Measurements from ENCODE around the gene ACTC1.

DNA sequence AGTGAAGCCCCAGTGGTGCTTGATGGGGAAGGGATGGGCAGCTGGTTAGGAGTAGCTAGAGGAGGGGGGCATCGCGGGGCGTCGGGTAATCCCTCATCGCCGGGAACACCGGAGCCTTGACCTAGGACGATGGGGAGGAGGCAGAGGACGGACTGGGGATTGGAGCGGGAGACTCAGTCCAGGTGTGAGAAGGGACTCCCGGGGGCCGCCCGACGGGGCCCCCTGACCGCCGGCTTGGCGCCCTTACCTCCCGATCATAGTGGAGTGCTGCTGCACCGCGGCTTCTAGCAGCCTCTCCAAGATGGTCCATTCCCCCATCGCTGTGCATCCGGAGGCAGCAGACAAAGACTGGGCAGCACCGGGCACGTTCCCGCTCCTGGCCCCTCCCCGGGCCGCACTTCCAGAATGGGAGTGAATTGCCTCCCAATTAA is 41.2 kb downstream of the ACTC1 start:
- TF ChIP-seq, protein P1, sequence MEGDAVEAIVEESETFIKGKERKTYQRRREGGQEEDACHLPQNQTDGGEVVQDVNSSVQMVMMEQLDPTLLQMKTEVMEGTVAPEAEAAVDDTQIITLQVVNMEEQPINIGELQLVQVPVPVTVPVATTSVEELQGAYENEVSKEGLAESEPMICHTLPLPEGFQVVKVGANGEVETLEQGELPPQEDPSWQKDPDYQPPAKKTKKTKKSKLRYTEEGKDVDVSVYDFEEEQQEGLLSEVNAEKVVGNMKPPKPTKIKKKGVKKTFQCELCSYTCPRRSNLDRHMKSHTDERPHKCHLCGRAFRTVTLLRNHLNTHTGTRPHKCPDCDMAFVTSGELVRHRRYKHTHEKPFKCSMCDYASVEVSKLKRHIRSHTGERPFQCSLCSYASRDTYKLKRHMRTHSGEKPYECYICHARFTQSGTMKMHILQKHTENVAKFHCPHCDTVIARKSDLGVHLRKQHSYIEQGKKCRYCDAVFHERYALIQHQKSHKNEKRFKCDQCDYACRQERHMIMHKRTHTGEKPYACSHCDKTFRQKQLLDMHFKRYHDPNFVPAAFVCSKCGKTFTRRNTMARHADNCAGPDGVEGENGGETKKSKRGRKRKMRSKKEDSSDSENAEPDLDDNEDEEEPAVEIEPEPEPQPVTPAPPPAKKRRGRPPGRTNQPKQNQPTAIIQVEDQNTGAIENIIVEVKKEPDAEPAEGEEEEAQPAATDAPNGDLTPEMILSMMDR (IDR thresholded peaks at IDR 0.05; ENCODE audit: extremely low read depth in 1 of 2, insufficient read depth in 1 of 2, low read depth in 1 of 2, low read length in 2 of 2) = no peak
- TF ChIP-seq POLR2A (IDR thresholded peaks at IDR 0.05; ENCODE audit: low read depth, low read length) (no peak), POLR2AphosphoS5 (IDR thresholded peaks at IDR 0.05; ENCODE audit: insufficient read depth, low read depth, low read length) (no peak), EZH2 (IDR thresholded peaks at IDR 0.05; ENCODE audit: borderline replicate concordance, low read depth, low read length, severe bottlenecking) (no peak), JUN (IDR thresholded peaks at IDR 0.05; ENCODE audit: borderline replicate concordance, insufficient read depth, insufficient read length, low read depth) (no peak), FOS (IDR thresholded peaks at IDR 0.05; ENCODE audit: borderline replicate concordance, insufficient read depth, low read length) (no peak), MYC (IDR thresholded peaks at IDR 0.05; ENCODE audit: low read depth, low read length) (no peak), GATA2 (IDR thresholded peaks at IDR 0.05; ENCODE audit: insufficient read depth, insufficient read length, low read depth, low read length) (no peak)
- TF ChIP-seq, protein P2, sequence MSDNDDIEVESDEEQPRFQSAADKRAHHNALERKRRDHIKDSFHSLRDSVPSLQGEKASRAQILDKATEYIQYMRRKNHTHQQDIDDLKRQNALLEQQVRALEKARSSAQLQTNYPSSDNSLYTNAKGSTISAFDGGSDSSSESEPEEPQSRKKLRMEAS (IDR thresholded peaks at IDR 0.05; ENCODE audit: insufficient read depth, insufficient read length) = no peak
